Activated CD8-positive, alpha-beta memory T cell treated with anti-CD3 and anti-CD28 coated beads, Interleukin-2, amount 50 U/mL, for 24 hours (primary cell): Measurements from ENCODE around the gene ULBP3.
"Not testable (repeated sequence)": the region's sequence is repeated elsewhere in the genome, so short reads cannot be mapped to it uniquely, and the experiment has no call there.

ENCODE experiments used
- DNase-seq: peaks from one replicate; pipeline ENCODE4 v3.0.0-alpha.2; 2020; ENCODE audit errors: extremely low read depth

The ULBP3 gene

GRCh38 chr6:150043096-150043495, 25.8 kb downstream of the ULBP3 start:
- DNase-seq, result no peak

- DNase-seq, result no peak
Observed at GRCh38 chr6:150038202-150039062, 30.5 kb downstream of the ULBP3 start.

- DNase-seq, result no peak
Observed at GRCh38 chr6:150037526-150038201, 31.3 kb downstream of the ULBP3 start.

- no peak for DNase-seq
Observed at GRCh38 chr6:150036081-150036480, 32.8 kb downstream of the ULBP3 start.

- DNase-seq, result no peak
Observed at GRCh38 chr6:150033207-150033771, 35.6 kb downstream of the ULBP3 start.

- no peak for DNase-seq
Observed at GRCh38 chr6:150032598-150032997, 36.3 kb downstream of the ULBP3 start.

- no peak for DNase-seq
Observed at GRCh38 chr6:150030611-150031010, 38.3 kb downstream of the ULBP3 start.

GRCh38 chr6:150029749-150030148, 39.2 kb downstream of the ULBP3 start:
- no peak for DNase-seq

- DNase-seq, result no peak
Observed at GRCh38 chr6:150029276-150029675, 39.6 kb downstream of the ULBP3 start.

GRCh38 chr6:150028799-150029198, 40.1 kb downstream of the ULBP3 start:
- DNase-seq, result no peak

- no peak for DNase-seq
Observed at GRCh38 chr6:150027806-150028565, 40.9 kb downstream of the ULBP3 start.

GRCh38 chr6:150026976-150027805, 41.7 kb downstream of the ULBP3 start:
- DNase-seq, result no peak

GRCh38 chr6:150025201-150025917, 43.6 kb downstream of the ULBP3 start, which contains the start of gene RAET1L:
Gene RAET1L (minus strand): TSS chr6:150025532. CDS start chr6:150025471, 61 bp downstream.
- no peak for DNase-seq

- DNase-seq, result no peak
Observed at GRCh38 chr6:150024646-150025155, 44.2 kb downstream of the ULBP3 start.

- not testable (repeated sequence) for DNase-seq
Observed at GRCh38 chr6:150024021-150024420, 44.9 kb downstream of the ULBP3 start.

GRCh38 chr6:150021870-150022269, 47.1 kb downstream of the ULBP3 start:
- not testable (repeated sequence) for DNase-seq

- DNase-seq, result no peak
Observed at GRCh38 chr6:150018846-150019580, 49.9 kb downstream of the ULBP3 start.

- DNase-seq, result not testable (repeated sequence)
Observed at GRCh38 chr6:150017186-150017521, 51.8 kb downstream of the ULBP3 start.
